Stimulated activated CD4-positive, alpha-beta T cell treated with anti-CD3 and anti-CD28 coated beads, Interleukin-12 subunit alpha, Interleukin-12 subunit beta, amount 100 ng/mL, for 24 hours (primary cell): ENCODE data around the gene MSH5.
"Not testable (repeated sequence)": the region's sequence is repeated elsewhere in the genome, so short reads cannot be mapped to it uniquely, and the experiment has no call there.

ENCODE experiments used
- DNase-seq, 2 experiments: peaks; one replicate each; pipeline ENCODE4 v3.0.0-alpha.2; 2020; ENCODE audit warnings: low read depth in 2 of 2

MSH5 gene

GRCh38 chr6:31801031-31801927 is 61.5 kb downstream of the MSH5 start:
- DNase-seq: not testable (repeated sequence)

- no peak for DNase-seq
Observed at GRCh38 chr6:31805939-31806469, 66.2 kb downstream of the MSH5 start.

GRCh38 chr6:31806470-31807272 is 66.9 kb downstream of the MSH5 start, which contains the start of gene LSM2:
LSM2 (minus strand) TSS chr6:31806966; CDS start chr6:31806757, 209 bp downstream.
- peak; percentile 92 to 97 for DNase-seq

DNA sequence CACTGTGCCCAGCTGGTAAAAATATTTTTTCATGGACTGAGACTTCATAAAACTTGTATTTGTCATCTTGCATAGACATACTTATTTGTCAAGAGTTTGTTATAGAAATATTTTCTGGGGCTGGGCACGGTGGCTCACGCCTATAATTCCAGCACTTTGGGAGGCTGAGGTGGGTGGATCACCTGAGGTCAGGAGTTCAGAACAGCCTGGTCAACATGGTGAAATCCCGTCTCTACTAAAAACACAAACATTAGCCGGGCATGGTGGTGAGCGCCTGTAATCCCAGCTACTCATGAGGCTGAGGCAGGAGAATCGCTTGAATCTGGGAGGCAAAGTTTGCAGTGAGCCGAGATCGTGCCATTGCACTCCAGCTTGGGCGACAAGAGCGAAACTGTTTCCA is 68.8 kb downstream of the MSH5 start:
- DNase-seq: not testable (repeated sequence)

GRCh38 chr6:31811645-31812044 is 71.8 kb downstream of the MSH5 start:
- DNase-seq: no peak
